ENCODE measurements around the gene FAM43B.
"Not testable (repeated sequence)": the region's sequence is repeated elsewhere in the genome, so short reads cannot be mapped to it uniquely, and the experiment has no call there.

The FAM43B gene, protein sequence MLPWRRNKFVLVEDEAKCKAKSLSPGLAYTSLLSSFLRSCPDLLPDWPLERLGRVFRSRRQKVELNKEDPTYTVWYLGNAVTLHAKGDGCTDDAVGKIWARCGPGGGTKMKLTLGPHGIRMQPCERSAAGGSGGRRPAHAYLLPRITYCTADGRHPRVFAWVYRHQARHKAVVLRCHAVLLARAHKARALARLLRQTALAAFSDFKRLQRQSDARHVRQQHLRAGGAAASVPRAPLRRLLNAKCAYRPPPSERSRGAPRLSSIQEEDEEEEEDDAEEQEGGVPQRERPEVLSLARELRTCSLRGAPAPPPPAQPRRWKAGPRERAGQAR

GRCh38 chr1:20551945-20552727 lies at the start of gene FAM43B:
Gene FAM43B, plus strand, starts transcription at chr1:20552573. Its CDS starts 401 bp downstream, at chr1:20552974.
- peak in 1 of 2 experiments; percentile 32 for DNase-seq

DNA sequence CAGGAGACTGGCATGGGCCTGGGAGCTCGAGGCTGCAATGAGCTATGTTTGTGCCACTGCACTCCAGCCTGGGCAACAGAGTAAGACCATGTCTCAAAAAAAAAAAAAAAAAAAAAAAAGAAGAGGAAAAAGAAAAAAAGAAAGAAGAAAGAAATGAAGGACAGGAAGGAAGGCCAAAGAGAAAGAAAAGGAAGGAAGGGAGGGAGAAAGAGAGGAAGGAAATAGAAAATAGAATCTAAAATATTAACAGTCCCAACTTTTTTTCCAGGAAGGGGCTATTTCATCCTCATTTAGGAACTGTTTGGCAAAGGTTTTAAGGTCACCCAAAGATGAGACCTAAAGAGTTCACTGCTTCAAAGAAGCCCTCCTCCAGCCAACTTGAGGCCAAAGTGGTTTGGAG lies 46.9 kb upstream of the FAM43B start:
- DNase-seq = no peak

DNA sequence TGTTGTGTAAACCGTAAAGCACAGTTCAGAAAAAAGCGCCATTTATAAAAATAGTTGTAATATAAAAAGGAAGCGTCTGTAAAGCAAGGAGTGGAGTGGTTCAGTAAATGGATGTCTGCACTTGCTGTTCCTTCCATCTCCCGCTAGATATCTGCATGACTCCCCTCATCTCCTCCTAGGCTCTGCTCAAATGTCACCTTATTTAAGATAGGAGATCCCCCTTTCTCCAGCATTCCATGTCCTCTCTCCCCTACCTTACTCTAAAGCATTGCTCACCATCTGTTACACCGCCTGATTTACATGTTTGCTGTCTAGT lies 45.2 kb upstream of the FAM43B start:
- no peak for DNase-seq

GRCh38 chr1:20507564-20508410 lies 44.6 kb upstream of the FAM43B start, which contains the start of gene MUL1:
Gene MUL1, minus strand, starts transcription at chr1:20508151. Its CDS starts 127 bp downstream, at chr1:20508024.
- DNase-seq = peak; percentile 58 to 81

GRCh38 chr1:20508411-20508771 lies 44.0 kb upstream of the FAM43B start:
- no peak for DNase-seq

GRCh38 chr1:20511518-20512428 lies 40.6 kb upstream of the FAM43B start:
- no peak for DNase-seq

GRCh38 chr1:20519609-20520262 lies 32.6 kb upstream of the FAM43B start:
- DNase-seq = not testable (repeated sequence)

DNA sequence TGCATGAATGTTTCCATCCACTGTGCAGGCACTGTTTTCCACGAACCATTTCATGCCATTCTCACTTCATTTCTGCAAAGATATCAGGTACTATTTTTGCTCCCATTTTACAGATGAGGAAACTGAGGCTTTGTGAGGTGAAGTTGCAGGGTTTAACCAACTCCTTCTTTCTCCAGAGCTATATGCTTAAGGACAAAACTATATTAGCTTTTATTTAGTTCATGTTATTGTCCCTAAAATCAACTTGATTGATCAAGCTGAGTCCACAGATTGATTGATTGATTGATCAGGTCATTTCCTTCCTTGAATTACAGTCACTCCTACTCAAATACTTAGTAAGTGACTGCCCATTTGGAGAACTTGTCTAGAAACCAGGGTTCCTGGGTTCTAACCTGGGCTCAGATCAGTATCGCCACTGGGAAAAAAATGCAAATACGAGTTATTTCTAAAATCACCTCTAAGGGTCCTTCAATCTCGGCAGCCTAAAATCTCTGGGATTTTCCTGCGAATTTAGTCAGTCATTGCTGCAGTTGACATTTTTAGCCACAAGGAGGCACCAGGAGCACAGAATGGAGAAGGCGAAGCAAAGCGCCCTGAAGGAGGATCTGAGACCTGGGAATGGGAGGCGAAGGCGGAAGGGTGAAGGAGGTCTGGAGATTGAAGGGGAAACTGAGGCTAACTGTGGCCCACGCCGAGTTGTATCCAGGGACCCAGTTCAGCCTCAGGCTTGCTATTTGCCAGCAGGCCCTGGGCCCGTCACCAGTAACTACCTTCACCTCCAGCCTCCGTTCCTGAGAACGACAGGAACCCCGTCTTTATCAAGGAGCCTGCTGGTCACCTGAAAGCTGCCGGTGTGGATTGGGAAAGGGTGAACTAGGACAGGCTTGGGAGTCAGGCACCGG lies 30.2 kb upstream of the FAM43B start:
- DNase-seq = peak; percentile 6 to 63

DNA sequence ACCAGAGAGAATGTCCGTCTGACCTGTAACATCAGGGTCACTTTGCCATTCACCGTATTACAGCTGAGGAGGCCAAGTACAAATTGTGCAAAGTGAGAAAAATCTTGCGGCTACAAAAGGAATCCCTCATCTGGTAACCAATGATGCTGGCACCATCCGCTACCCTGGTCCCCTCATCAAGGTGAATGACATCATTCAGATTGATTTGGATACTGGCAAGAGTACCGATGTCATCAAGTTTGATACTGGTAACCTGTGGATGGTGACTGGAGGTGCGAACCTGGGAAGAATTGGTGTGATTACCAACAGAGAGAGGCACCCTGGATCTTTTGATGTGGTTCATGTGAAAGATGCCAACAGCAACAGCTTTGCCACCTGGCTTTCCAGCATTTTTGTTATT lies 26.1 kb upstream of the FAM43B start:
- DNase-seq = no peak

GRCh38 chr1:20528221-20528620 lies 24.2 kb upstream of the FAM43B start:
- DNase-seq = no peak

GRCh38 chr1:20530306-20530705 lies 22.1 kb upstream of the FAM43B start:
- DNase-seq = no peak

DNA sequence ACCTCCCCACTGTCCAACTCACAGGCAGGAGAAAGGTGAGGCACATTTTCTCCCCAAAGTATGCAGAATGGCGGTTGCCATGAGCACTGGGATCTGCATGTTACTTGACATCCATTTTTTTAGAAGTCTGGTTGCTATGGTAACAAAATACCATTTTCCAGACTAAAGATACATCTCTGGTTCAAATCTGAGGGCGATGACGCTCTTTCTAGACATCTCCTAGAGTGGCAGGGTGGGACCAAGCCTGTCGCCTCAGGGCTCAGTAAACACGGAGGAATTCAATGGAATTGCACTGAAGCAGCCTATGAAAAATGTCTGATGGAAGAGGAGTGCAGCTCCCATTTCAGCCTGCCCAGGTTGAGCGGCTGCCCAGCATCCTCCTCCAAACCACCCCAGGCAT lies 21.5 kb upstream of the FAM43B start:
- no peak for DNase-seq

DNA sequence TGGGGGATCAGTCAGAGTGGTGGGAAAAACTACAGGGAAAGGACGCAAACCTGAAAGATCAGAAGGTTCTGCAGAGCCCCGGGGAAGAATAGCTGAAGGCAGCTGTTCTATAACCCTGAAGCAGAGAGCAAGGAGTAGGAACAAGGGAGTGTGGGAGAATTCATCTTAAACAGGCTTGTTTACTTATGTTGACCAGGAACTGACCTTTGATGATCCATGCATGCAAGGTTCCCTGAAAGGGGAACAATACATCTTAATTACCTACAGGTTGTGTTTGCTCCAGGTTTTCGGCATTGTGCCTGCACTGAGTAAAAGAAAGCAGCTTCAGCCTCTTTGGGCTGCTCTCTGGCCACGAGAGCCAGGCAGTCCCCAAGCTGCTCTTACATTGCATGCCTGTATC lies 18.7 kb upstream of the FAM43B start:
- no peak for DNase-seq

GRCh38 chr1:20534659-20535417 lies 17.5 kb upstream of the FAM43B start:
- DNase-seq = no peak

- DNase-seq = no peak
Measured at GRCh38 chr1:20538227-20538626, 14.1 kb upstream of the FAM43B start.

DNA sequence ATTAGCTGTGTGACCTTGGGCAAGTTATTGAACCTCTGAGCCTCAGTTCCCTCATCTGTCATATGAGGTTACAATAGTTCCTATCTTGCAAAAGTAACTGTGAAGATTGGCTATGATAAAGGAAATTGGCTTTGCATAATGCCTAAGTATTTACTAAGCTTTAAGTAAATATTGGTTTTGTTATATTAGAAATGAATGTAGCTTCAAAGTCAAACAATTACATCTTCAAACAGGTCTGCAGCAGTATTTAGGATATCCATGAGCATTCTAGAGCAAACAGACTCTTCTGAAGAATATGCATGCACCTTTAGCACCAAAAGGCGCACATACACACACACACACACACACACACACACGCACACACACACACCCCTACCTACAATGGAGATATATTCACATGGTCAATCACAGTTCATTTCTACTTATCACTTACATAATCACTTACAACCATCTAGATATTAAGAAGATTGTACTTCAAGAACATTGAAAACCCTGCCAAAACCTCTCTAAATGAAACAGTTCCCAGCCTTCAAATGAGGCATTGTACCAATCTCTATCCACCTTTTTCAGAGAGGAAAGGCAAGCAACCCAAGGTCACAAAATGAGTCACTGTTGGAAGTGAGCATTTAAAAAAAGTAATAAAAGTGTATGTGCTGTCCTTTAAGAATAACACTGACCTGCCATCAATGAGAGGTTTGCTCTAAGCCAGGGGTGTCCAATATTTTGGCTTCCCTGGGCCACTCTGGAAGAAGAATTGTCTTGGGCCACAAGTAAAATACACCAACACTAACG lies 13.4 kb upstream of the FAM43B start:
- DNase-seq = no peak

DNA sequence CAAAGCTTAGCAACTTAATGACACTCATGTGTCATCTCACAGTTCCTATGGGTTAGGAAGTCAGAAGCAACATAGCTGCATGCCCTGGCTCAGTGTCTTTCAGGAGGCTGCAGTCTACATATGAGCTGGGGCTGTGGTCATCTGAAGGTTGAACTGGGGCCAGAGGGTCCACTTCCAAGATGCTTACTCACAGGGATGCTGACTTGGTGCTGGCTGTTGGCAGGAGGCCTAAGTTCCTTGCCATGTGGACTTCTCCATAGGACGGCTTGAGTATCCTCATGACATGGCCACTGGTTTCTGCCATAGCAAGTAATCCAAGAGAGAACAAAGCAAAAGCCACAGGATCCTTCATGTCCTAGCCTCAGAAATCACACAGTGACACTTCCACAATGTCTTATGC lies 12.1 kb upstream of the FAM43B start:
- no peak for DNase-seq

DNA sequence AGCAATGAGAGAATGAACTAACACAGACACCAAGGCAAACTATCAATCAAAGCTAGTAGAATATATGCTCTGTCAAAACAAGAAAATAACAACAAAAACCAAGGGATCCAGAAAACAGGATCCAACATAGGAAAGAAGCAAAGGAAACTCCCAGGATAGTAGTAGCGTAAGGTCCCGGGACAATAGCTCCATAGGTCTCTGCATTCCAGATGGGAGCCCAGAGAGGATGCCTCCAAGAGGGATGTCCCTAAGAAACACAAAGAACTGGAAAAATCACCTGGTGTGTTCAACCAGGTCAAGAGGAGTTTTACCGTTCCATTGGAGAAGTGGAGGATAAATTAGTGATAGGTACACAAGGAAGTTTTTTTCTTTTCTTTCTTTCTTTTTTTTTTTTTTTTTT lies 5.7 kb upstream of the FAM43B start:
- no peak for DNase-seq

DNA sequence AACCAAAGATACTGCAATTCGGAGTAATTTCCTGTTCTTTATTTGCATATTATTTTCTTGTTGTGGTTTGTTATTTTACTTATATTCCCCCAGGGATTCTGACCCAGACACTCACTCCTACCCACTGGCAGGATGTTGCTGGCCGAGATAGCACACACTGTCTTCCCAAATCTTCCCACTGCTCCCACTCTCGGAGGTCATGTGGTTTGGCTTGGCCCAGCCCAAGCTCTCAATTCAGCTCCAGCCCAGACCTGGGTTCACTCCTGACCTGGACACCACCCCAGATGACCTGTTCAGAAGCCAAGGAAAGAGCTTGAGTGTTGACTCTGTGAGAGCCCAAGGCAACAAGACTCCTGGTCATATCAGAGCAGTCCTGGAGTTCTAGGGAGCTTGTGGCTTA lies 1.2 kb upstream of the FAM43B start:
- DNase-seq = no peak

Data from SW 1271 (cell line).